Mesodermal cell (in vitro differentiated cells): Measurements from ENCODE around the gene KCNK4.
A peak's percentile ranks its signal among the peaks of the same experiment; 100 is the strongest.

Source experiments
- H3K27ac ChIP-seq: 2 replicates; pipeline ENCODE4 v1.7.0; 2013; ENCODE audit warnings: mild to moderate bottlenecking, low read depth, low read length, moderate library complexity; ENCODE audit not compliant: severe bottlenecking
- H3K36me3 ChIP-seq: 2 replicates; pipeline ENCODE4 v1.7.1; 2013; ENCODE audit warnings: mild to moderate bottlenecking, low read length, moderate library complexity; ENCODE audit not compliant: control insufficient read depth, insufficient read depth
- H3K4me1 ChIP-seq: one replicate; pipeline ENCODE4 v1.7.1; 2013; ENCODE audit warnings: mild to moderate bottlenecking, low read length; ENCODE audit not compliant: insufficient read depth, control insufficient read depth, poor library complexity, severe bottlenecking
- H3K4me3 ChIP-seq: 2 replicates; pipeline ENCODE4 v1.7.0; 2013; ENCODE audit warnings: low read length, control low read depth, mild to moderate bottlenecking; ENCODE audit not compliant: insufficient read depth, poor library complexity, severe bottlenecking; ENCODE audit errors: extremely low read depth
- H3K9me3 ChIP-seq: 2 replicates; pipeline ENCODE4 v1.7.1; 2013; ENCODE audit warnings: mild to moderate bottlenecking, low read length, moderate library complexity; ENCODE audit not compliant: control insufficient read depth
- WGBS, 2 experiments: methylation state at CpG; one replicate each; pipeline ENCODE4 v1.1.5; 2013; ENCODE audit warnings: missing lambda C conversion rate in 2 of 2; ENCODE audit not compliant: insufficient coverage in 2 of 2; 5-methylcytosine and 5-hydroxymethylcytosine counted together

Gene KCNK4

GRCh38 chr11:64263021-64263946 lies 27.8 kb upstream of the KCNK4 start:
- peaks cover 91% of the 10 kb centered on the region for H3K36me3 ChIP-seq

DNA sequence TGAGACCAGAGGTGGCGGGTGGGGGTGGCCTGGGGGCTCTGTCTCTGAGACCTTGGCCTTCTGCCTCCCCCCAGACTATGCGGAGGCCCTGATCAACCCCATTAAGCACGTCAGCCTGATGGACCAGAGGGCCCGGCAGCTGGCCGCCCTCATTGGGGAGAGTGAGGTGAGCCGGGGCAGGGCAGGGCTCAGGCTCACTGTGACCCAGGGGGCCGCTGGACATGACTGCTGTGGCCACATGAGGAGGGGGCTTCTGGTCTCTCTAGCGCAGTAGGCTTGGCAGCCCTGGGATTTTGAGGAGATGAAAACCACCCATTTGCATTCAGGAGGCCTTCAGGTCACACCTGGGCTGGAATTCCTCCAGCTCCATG lies 27.2 kb upstream of the KCNK4 start:
- Histone ChIP-seq H3K36me3 (peaks cover 86% of the 10 kb centered on the region), H3K9me3 (no peaks in the 10 kb centered on the region), H3K4me1 (peaks cover 39% of the 10 kb centered on the region), H3K4me3 (no peak overlapping the region), H3K27ac (no peak overlapping the region)
- WGBS, 2 experiments = 92% methylated on average over 4 to 7 of the region's 8 CpGs

More at GRCh38 chr11:64263021-64263946, 27.8 kb upstream of the KCNK4 start:
- Histone ChIP-seq H3K4me3 (no peak overlapping the region), H3K27ac (peak overlapping the region; percentile 83), H3K4me1 (peaks cover 32% of the 10 kb centered on the region), H3K9me3 (no peaks in the 10 kb centered on the region)
- 81 to 83% methylated on average over 23 to 26 of the region's 29 CpGs for WGBS, 2 experiments

GRCh38 chr11:64264371-64264852 lies 26.7 kb upstream of the KCNK4 start:
- H3K4me3 ChIP-seq = no peak overlapping the region
- peaks cover 82% of the 10 kb centered on the region for H3K36me3 ChIP-seq
- no peaks in the 10 kb centered on the region for H3K9me3 ChIP-seq
- no peak overlapping the region for H3K27ac ChIP-seq
- WGBS, 2 experiments = 95 to 98% methylated on average over 6 to 10 of the region's 10 CpGs
- peaks cover 39% of the 10 kb centered on the region for H3K4me1 ChIP-seq

DNA sequence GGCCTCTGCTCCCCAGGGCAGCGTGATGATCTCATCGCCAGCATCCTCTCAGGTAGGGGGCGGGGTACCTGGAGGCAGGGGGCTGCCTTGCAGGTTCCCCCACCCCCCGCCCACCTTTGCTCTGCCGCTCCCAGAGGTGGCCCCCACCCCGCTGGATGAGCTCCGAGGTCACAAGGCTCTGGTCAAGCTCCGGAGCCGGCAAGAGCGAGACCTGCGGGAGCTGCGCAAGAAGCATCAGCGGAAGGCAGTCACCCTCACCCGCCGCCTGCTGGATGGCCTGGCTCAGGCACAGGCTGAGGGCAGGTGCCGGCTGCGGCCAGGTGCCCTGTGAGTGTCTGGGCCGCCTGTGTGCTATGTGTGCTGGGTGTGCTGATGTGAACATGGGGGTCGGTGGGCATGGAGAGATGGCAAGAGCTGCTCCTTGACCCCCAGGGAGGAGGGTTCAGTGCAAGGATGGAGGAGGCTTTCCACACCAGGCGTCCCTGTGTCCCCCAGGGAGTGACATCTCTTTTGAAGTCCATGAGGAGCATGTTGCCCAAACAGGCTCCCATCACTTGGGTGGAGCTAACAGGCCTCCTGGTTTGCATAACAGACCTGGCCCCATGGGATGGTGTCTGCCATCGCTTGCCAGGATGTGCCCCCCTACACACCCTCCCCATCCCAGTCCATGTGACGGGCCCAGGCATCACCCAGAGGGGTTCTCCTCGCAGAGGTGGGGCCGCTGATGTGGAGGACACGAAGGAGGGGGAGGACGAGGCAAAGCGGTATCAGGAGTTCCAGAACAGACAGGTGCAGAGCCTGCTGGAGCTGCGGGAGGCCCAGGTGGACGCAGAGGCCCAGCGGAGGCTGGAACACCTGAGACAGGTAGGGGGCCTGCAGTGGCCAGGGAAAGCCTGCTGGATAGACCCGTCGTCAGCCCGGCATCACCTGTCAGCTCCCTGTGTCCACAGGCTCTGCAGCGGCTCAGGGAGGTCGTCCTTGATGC lies 25.6 kb upstream of the KCNK4 start:
- 91 to 95% methylated on average over 29 to 31 of the region's 35 CpGs for WGBS, 2 experiments
- peaks cover 73% of the 10 kb centered on the region for H3K36me3 ChIP-seq
- no peaks in the 10 kb centered on the region for H3K9me3 ChIP-seq
- no peak overlapping the region for H3K4me3 ChIP-seq
- H3K4me1 ChIP-seq = peaks cover 39% of the 10 kb centered on the region
- no peak overlapping the region for H3K27ac ChIP-seq

GRCh38 chr11:64266339-64266738 lies 24.8 kb upstream of the KCNK4 start:
- 95 to 100% methylated on average over 13 to 15 of the region's 15 CpGs for WGBS, 2 experiments
- no peaks in the 10 kb centered on the region for H3K9me3 ChIP-seq
- H3K36me3 ChIP-seq = peaks cover 68% of the 10 kb centered on the region
- H3K27ac ChIP-seq = no peak overlapping the region
- peaks cover 39% of the 10 kb centered on the region for H3K4me1 ChIP-seq
- no peak overlapping the region for H3K4me3 ChIP-seq

DNA sequence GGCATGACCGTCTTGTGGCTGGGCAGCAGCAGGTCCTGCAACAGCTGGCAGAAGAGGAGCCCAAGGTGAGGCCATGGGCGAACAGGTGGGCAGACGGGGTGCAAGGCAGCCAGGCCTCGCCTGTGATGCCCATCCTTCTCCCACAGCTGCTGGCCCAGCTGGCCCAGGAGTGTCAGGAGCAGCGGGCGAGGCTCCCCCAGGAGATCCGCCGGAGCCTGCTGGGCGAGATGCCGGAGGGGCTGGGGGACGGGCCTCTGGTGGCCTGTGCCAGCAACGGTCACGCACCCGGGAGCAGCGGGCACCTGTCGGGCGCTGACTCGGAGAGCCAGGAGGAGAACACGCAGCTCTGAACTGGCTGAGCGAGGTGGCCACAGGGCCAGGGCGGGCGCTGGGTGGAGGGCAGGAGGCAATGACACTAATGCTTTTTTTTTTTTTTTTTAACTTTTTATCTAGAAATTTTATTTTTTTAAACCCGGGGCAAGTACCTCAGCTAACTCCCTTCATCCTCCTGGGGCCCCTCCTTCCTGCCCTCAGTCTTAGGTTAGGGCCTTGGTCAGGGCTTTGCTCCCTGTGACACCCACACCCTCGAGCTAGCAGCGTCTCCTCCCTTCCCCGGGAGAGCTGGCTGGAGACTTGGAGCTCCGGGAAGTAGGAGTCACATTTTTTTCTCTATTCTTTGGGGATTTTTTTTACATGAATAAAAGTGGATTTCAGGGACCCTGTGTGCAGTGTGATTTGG lies 23.7 kb upstream of the KCNK4 start:
- Histone ChIP-seq H3K4me1 (peaks cover 38% of the 10 kb centered on the region), H3K9me3 (no peaks in the 10 kb centered on the region), H3K36me3 (peaks cover 58% of the 10 kb centered on the region), H3K27ac (no peak overlapping the region), H3K4me3 (no peak overlapping the region)
- 91 to 93% methylated on average over 19 to 21 of the region's 27 CpGs for WGBS, 2 experiments

DNA sequence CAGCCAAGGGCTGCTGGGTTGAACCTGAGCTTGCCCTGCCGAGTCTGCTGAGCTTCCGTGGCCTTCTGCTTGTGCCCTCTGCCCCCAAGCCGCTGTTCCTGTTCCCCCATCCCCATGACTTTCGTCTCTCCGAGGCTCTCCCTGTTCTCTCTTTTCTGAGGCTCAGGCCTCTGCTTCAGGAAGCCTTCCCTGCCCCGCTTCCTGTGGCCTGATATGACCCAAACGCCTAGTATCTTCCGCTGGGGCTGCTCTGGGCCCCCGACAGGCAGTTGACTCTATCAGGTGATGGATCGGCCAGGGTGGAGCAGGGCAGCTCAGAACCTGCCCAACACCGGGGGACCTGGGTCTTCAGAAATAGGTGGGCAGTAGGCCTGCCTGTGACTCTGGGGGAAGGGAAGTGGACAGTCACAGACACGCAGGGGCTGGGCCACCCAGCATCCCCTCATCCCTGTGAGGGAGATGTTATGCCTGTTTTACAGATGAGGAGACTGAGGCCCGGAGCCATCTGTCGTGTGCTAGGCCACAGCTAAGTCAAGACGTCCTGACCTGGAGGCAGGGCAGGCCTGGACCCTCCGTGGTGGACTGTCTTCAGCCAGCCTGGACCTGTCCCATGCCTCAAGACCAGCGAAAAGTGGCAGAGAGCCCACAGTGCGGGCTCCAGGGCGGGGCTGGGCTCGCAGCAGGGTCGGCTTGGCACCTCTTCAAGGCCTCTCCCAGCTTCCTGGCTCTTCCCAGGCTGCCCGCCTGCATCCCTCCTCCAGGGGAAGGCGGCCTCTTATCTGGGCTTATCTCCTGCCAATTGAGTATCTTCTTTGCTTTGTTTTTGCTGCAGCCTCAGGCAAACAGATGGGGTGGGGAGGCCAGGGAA lies 22.8 kb upstream of the KCNK4 start:
- peaks cover 29% of the 10 kb centered on the region for H3K4me1 ChIP-seq
- WGBS, 2 experiments = 87 to 88% methylated on average over 22 of the region's 23 CpGs
- peaks cover 53% of the 10 kb centered on the region for H3K36me3 ChIP-seq
- no peaks in the 10 kb centered on the region for H3K9me3 ChIP-seq
- peak overlapping the region; percentile 56 for H3K4me3 ChIP-seq
- peak overlapping the region; percentile 98 for H3K27ac ChIP-seq

DNA sequence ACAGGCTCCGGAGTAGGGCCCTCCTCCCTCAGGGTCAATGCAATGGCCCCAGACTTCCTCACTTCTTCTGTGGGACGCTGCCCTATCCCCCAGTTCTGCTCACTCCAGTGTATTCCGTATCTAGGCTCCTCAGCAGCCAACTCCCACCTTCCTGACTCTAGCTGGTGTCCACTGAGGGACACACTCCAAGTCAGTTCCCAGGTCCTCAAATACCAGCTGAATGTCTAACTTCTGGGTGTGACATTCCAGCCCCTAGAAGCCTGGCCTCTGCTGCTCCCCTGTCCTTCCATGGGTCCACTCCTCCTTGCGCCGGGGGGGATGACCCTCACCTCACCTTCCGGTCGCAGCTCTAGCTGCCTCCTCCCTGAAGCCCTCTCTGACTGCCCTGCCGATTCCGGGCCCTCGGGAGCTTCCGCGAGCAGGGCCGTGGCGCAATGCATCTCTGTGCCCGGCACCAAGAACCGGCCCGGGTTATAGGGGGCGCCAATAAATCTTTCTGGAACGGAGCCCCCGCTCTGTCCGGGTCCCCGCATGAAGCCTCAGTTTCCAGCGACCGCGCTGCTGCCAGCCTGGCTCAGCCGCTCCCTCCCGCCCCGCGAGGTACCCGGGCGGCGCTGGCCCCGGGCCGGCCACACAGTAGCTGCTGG lies 22.1 kb upstream of the KCNK4 start:
- H3K9me3 ChIP-seq = no peaks in the 10 kb centered on the region
- H3K4me1 ChIP-seq = peaks cover 22% of the 10 kb centered on the region
- peak overlapping the region; percentile 56 for H3K4me3 ChIP-seq
- peak overlapping the region; percentile 98 for H3K27ac ChIP-seq
- whole genome bisulfite sequencing, 2 experiments = 2 to 4% methylated on average over 33 to 34 of the region's 34 CpGs
- peaks cover 45% of the 10 kb centered on the region for H3K36me3 ChIP-seq

DNA sequence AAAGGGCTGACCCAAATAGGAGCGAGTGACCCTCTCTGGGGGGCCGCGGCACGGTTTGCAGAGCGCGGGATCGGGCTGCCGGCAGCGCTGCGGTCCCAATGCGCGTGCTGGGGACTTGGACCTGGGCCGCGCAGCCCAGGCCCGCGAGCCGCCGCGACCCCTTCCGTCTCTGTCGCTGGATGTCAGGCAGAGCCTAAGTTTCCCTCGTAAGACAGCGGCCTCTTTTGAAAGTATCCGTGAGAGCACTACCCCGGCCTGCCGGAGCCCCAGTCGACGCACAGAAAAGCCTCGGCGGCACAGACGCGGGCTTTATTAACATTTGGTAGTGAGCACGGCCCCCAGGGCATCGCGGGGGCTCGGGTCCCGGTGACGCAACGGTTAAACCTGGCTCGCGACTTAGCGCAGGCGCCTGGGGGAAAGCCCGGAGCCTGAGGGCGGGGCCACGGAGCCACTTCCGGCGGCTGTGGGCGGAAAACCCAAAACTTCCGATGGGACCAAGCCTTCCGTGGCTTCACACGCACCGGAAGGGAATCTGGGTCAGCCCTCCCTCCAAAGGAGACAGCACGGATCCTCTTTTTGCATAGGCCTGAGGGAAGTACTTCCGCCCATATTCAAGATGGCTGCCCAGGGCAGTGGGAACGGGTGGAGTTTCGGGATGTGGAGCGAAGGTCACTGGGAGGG lies 21.4 kb upstream of the KCNK4 start:
- peak overlapping the region; percentile 56 for H3K4me3 ChIP-seq
- peak overlapping the region; percentile 98 for H3K27ac ChIP-seq
- peaks cover 39% of the 10 kb centered on the region for H3K36me3 ChIP-seq
- 0% methylated on average over 53 to 57 of the region's 58 CpGs for WGBS, 2 experiments
- H3K4me1 ChIP-seq = peaks cover 19% of the 10 kb centered on the region
- H3K9me3 ChIP-seq = no peaks in the 10 kb centered on the region
